ENCODE measurements around the gene TNNT3. TPM values are rescaled to one million over a fixed set of nuclear protein-coding genes. Genes with fewer than 3 reads are reported as not detected.
"Not testable (repeated sequence)": the region's sequence is repeated elsewhere in the genome, so short reads cannot be mapped to it uniquely, and the experiment has no call there.

The TNNT3 gene
- total RNA-seq, 2 donors from 2014 or later = 0.72 TPM; not detected in 1

DNA sequence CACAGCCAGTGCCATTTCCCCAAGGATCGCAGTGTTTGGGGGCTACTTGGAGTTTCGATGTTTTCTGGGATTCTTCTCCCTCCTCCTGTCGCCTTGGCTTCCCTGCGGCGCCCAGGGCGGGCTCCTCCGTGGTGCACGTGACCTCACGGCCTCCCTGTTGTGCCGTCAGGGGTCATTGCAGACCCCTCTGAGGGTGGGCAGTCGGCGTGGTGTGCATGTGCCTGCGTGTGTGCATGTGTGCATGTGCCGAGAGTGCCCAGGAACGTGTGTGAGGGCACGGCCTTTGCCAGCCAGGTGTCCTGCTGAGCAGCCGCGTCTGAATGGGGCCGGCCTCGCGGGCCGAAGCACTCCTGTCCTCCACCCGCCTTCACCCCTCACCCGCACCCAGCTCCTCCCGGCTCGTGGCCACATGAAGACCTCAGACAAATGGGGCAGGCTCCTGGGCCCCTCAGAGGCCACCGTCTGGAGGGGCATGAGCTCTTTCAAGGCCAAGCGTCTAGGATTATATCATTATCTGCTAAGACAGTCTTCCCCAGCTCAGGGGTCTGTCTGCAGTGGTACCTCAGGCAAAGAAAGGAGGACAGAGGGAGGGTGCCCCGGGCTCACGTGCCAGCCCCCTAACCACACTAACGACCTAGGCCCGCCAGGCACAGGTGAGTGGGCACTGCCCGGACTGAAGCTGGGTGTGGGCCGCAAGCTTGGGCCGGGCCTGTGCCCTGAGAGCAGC, 18.3 kb downstream of the TNNT3 start:
- H3K4me3 ChIP-seq = no peak overlapping the region
- peak overlapping the region in 1 of 2 donors; percentile 24 for H3K9ac ChIP-seq (ENCODE audit: low read depth in 2 of 2, low read length in 2 of 2)
- TF ChIP-seq CTCF (IDR thresholded peaks at IDR 0.05) = no peak
- intact Hi-C loops (cut with DNase I) = loop anchor here (2.0 kb wide), 1 partner anchor 23 kb away; no protein-coding TSS in a partner anchor
- no peaks in the 10 kb centered on the region for H3K9me3 ChIP-seq
- no peak for DNase-seq
- no peak overlapping the region for H3K27ac ChIP-seq
- H3K27me3 ChIP-seq = no peaks in the 10 kb centered on the region
- H3K4me1 ChIP-seq = no peaks in the 10 kb centered on the region
- no peaks in the 10 kb centered on the region for H3K36me3 ChIP-seq

DNA sequence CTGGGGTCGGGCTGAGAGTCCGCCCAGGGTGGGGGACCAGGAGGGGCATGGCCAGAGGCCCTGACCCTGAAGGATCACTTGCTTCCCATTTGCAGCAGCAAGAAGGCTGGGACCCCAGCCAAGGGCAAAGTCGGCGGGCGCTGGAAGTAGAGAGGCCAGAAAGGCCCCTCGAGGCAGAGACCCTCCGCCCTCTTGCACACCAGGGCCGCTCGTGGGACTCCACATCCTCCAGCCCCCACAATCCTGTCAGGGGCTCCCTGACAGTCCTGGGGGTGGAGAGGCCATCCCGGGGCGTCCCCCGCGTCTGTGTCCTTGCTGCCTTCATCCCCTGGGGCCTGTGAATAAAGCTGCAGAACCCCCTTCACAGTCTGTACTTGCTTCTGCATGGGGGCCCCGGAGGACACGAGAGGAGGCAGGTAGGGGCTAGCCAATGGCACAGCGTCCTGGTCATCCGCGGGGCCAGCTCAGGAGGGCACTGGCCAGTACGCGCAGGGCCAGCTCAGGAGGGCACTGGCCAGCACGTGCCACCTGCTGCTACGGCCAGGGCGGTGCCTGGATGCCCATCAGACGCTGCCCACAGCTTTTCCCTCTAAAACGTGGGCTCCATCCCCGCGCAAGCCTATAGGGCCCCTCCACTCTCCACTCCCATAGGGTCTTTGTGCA, 19.0 kb downstream of the TNNT3 start:
- no peak for DNase-seq
- TF ChIP-seq CTCF (IDR thresholded peaks at IDR 0.05) = no peak
- H3K4me1 ChIP-seq = no peaks in the 10 kb centered on the region
- no peaks in the 10 kb centered on the region for H3K36me3 ChIP-seq
- H3K27ac ChIP-seq = no peak overlapping the region
- H3K27me3 ChIP-seq = no peaks in the 10 kb centered on the region
- no peak overlapping the region for H3K9ac ChIP-seq (ENCODE audit: low read depth in 2 of 2, low read length in 2 of 2)
- H3K9me3 ChIP-seq = no peaks in the 10 kb centered on the region
- H3K4me3 ChIP-seq = no peak overlapping the region
- intact Hi-C loops (cut with DNase I) = no loop called here

DNA sequence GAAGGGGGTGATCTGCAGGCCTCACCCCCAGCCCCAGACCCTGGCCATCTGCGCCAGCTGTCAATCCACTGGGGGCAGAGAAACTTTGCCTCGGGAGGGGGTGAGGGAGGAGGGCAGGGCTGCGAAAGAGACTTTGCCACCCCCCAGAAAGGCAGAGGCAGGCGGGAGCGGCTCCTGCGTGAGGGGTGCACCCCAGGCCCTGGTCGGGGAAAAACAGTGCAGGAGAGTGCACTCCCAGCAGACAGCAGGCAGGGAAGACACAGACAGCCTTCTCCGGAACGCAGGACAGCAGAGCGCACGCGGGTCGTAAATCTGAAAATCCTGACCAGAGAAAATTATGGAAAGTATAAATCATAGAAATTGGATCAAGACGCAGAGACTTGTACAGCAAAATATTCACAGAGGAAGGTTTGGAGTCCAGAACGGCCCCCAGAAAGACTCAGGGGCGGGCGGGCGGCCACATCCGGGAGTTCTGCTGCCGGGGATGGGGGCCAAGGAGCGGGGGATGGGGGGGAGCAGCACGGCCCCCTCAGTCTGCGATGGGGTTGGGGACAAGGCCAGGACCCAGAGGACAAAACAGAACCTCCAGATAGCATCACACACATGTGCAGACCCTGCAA, 19.6 kb downstream of the TNNT3 start:
- TF ChIP-seq CTCF (IDR thresholded peaks at IDR 0.05) = no peak
- intact Hi-C loops (cut with DNase I) = no loop called here
- Histone ChIP-seq H3K27ac (no peak overlapping the region), H3K27me3 (no peaks in the 10 kb centered on the region), H3K4me1 (no peaks in the 10 kb centered on the region), H3K9ac (ENCODE audit: low read depth in 2 of 2, low read length in 2 of 2) (no peak overlapping the region), H3K36me3 (no peaks in the 10 kb centered on the region), H3K4me3 (no peak overlapping the region), H3K9me3 (no peaks in the 10 kb centered on the region)
- DNase-seq = no peak

DNA sequence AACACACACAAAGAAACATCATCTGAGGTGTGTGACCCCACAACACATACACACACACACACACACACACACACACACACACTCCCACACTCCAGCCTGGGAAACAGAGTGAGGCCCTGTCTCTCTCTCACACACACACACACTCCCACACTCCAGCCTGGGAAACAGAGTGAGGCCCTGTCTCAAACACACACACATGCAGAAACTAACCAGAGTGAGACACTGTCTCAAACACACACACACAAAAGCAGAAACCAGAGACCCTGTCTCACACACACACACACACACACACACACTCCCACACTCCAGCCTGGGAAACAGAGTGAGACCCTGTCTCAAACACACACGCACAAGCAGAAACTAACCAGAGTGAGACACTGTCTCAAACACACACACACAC, 20.3 kb downstream of the TNNT3 start:
- not testable (repeated sequence) for H3K27ac ChIP-seq; H3K9me3 ChIP-seq; H3K4me1 ChIP-seq; H3K9ac ChIP-seq (ENCODE audit: low read depth in 2 of 2, low read length in 2 of 2); H3K4me3 ChIP-seq; H3K36me3 ChIP-seq; DNase-seq; H3K27me3 ChIP-seq
- intact Hi-C loops (cut with DNase I) = loop anchor here (1.0 kb wide), 1 partner anchor 45 kb away; no protein-coding TSS in a partner anchor

DNA sequence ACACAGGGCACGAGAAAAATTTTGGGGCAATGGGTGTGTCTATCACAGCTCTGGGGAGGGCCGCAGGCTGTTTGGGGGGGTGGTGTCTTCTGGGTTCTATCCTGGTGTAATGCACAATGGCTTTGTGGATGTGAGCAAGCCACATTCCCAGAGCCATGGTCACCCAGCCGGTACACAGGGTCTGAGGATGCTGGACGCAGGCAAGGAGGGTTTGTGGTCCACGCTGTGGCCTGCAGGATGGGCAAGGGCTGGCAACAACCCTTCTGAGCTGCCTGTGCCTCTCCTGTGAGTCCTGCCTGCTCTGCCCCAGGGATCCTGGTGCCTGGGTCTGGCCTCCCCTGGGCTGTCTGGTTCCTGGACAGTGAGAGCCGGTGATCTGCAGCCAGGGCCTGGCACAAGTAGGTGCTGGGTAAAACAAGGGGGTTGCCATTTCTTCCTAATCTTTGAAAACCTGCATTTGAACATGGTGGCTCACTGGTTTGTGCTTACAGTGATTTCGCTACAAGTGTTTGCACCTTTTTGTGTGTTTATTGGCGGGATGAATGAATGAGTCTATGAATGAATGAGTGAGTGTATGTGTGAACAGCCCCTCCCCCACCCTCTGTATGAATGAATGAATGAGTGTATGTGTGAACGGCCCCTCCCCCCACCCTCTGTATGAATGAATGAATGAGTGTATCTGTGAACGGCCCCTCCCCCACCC, 23.2 kb downstream of the TNNT3 start:
- TF ChIP-seq CTCF (IDR thresholded peaks at IDR 0.05) = no peak
- intact Hi-C loops (cut with DNase I) = no loop called here
- no peaks in the 10 kb centered on the region for H3K9me3 ChIP-seq
- DNase-seq = no peak
- H3K4me1 ChIP-seq = no peaks in the 10 kb centered on the region
- H3K36me3 ChIP-seq = no peaks in the 10 kb centered on the region
- no peak overlapping the region for H3K4me3 ChIP-seq
- no peaks in the 10 kb centered on the region for H3K27me3 ChIP-seq
- no peak overlapping the region for H3K9ac ChIP-seq (ENCODE audit: low read depth in 2 of 2, low read length in 2 of 2)
- no peak overlapping the region for H3K27ac ChIP-seq
